Subcutaneous adipose tissue (tissue), 4 donors: ENCODE results near the gene PDCD2L. TPM values are rescaled to one million over a fixed set of nuclear protein-coding genes. Genes with fewer than 3 reads are reported as not detected.

Experiments
- CTCF ChIP-seq: fragments of 450-650 bp; IDR thresholded peaks from one replicate; pipeline ENCODE4 v1.5.1; 2016; ENCODE audit warnings: low read depth, mild to moderate bottlenecking, control low read depth, antibody characterized with exemption, moderate library complexity
- total RNA-seq, 4 donors: library from RNA; depleted of rRNA; stranded (reverse); fragments of >200 nt; gene quantifications; one replicate each; pipeline ENCODE4 v1.1.0, GENCODE V29; 2016

PDCD2L gene
- total RNA-seq, 4 donors from 2014 or later: 7.9 to 13.6 (median 10.4) TPM

- no peak for TF ChIP-seq CTCF
Observed at GRCh38 chr19:34428549-34429285, 24.5 kb downstream of the PDCD2L start.

- TF ChIP-seq CTCF: no peak
Observed at GRCh38 chr19:34429553-34429952, 25.4 kb downstream of the PDCD2L start.

- TF ChIP-seq CTCF: no peak
Observed at GRCh38 chr19:34430738-34431625, 26.8 kb downstream of the PDCD2L start.

- no peak for TF ChIP-seq CTCF
Observed at GRCh38 chr19:34431681-34432402, 27.6 kb downstream of the PDCD2L start.

- no peak for TF ChIP-seq CTCF
Observed at GRCh38 chr19:34432797-34433196, 28.6 kb downstream of the PDCD2L start.

- no peak for TF ChIP-seq CTCF
Observed at GRCh38 chr19:34436716-34437115, 32.5 kb downstream of the PDCD2L start.

- no peak for TF ChIP-seq CTCF
Observed at GRCh38 chr19:34448191-34448590, 44.0 kb downstream of the PDCD2L start.
